ENCODE results near the gene LRRC15.

DNA sequence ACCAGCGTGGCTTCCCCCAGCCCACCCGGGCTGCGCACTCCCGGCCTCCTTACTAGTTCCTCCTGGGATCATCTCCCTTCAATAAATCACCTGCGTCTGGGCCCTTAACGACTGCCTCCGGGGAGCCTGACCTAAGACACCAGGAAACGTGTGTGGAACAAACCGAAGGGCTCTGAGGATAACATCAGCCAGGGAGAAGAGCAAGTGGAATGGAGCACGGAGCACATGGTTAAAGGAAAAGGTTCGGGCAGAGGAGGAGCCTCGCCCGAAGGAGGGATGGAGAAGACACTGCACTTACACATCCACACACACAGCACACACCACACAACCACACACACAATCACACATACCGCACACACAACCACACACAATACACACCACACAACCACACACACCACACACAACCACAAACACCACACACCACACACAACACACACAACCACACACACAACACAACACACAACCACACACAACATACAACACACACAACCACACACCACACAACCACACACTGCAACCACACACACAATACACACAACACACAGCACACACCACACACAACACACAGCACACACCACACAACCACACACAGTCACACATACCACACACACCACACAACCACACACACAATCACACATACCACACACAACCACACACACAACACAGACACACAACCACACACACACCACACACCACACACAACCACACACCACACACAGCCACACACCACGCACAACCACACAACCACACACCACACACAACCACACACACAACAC lies 43.2 kb downstream of the LRRC15 start:
- TF ChIP-seq, protein P1, sequence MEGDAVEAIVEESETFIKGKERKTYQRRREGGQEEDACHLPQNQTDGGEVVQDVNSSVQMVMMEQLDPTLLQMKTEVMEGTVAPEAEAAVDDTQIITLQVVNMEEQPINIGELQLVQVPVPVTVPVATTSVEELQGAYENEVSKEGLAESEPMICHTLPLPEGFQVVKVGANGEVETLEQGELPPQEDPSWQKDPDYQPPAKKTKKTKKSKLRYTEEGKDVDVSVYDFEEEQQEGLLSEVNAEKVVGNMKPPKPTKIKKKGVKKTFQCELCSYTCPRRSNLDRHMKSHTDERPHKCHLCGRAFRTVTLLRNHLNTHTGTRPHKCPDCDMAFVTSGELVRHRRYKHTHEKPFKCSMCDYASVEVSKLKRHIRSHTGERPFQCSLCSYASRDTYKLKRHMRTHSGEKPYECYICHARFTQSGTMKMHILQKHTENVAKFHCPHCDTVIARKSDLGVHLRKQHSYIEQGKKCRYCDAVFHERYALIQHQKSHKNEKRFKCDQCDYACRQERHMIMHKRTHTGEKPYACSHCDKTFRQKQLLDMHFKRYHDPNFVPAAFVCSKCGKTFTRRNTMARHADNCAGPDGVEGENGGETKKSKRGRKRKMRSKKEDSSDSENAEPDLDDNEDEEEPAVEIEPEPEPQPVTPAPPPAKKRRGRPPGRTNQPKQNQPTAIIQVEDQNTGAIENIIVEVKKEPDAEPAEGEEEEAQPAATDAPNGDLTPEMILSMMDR (IDR thresholded peaks at IDR 0.05) = no peak
- no peak for TF ChIP-seq POLR2A (IDR thresholded peaks at IDR 0.05)

Data from thyroid gland (tissue), 4 donors.